G401 (cell line): ENCODE measurements around the gene AP3S1. TPM values are rescaled to one million over a fixed set of nuclear protein-coding genes. Genes with fewer than 3 reads are reported as not detected.
"Not testable (repeated sequence)": the region's sequence is repeated elsewhere in the genome, so short reads cannot be mapped to it uniquely, and the experiment has no call there.

Experiments
- DNase-seq: peaks from one replicate; pipeline ENCODE4 v3.0.0-alpha.2; 2015; ENCODE audit warnings: low spot score
- in situ Hi-C: cut with HindIII; loops from 2 replicates; pipeline ENCODE4 v1.10.0; 2016; ENCODE audit warnings: low sequenced_read_pairs, mixed read lengths
- total RNA-seq: library from RNA; depleted of rRNA; stranded (reverse); fragments of >200 nt; shearing (Covaris generic); gene quantifications from 2 replicates; pipeline ENCODE4 v1.2.3, GENCODE V29; 2014

Gene AP3S1
- total RNA-seq, 1 experiment from 2014 or later = 39.2 TPM

GRCh38 chr5:115857626-115858349 lies 16.1 kb downstream of the AP3S1 start:
- no peak for DNase-seq
- in situ Hi-C loops = no loop called here

GRCh38 chr5:115858396-115858795 lies 16.7 kb downstream of the AP3S1 start:
- DNase-seq = no peak

GRCh38 chr5:115859378-115859777 lies 17.6 kb downstream of the AP3S1 start:
- DNase-seq = no peak
- in situ Hi-C loops = no loop called here

More at GRCh38 chr5:115858396-115858795, 16.7 kb downstream of the AP3S1 start:
- in situ Hi-C loops = no loop called here

- DNase-seq = no peak
- in situ Hi-C loops = no loop called here
These were observed 27.6 kb downstream of the AP3S1 start for GRCh38 chr5:115869256-115869795.

- DNase-seq = no peak
These were observed 30.7 kb downstream of the AP3S1 start for GRCh38 chr5:115872447-115872846.

GRCh38 chr5:115873392-115873791 lies 31.7 kb downstream of the AP3S1 start:
- DNase-seq = no peak
- in situ Hi-C loops = no loop called here

More at GRCh38 chr5:115872447-115872846, 30.7 kb downstream of the AP3S1 start:
- in situ Hi-C loops = no loop called here

GRCh38 chr5:115875447-115875846 lies 33.7 kb downstream of the AP3S1 start:
- in situ Hi-C loops = no loop called here
- DNase-seq = no peak

- DNase-seq, in situ Hi-C loops: not testable (repeated sequence)
These were observed 35.6 kb downstream of the AP3S1 start for GRCh38 chr5:115877342-115877741.

- in situ Hi-C loops = not testable (repeated sequence)
These were observed 40.7 kb downstream of the AP3S1 start for GRCh38 chr5:115882434-115882833.

GRCh38 chr5:115884704-115885103 lies 43.0 kb downstream of the AP3S1 start:
- no peak for DNase-seq
- in situ Hi-C loops = no loop called here

More at GRCh38 chr5:115882434-115882833, 40.7 kb downstream of the AP3S1 start:
- not testable (repeated sequence) for DNase-seq

GRCh38 chr5:115885208-115885607 lies 43.5 kb downstream of the AP3S1 start:
- DNase-seq, in situ Hi-C loops: not testable (repeated sequence)

GRCh38 chr5:115888027-115888426 lies 46.3 kb downstream of the AP3S1 start:
- DNase-seq = no peak
- in situ Hi-C loops = no loop called here

- in situ Hi-C loops = no loop called here
- DNase-seq = no peak
These were observed 50.3 kb downstream of the AP3S1 start for GRCh38 chr5:115892021-115892420.

GRCh38 chr5:115894342-115894741 lies 52.6 kb downstream of the AP3S1 start:
- no peak for DNase-seq
- in situ Hi-C loops = no loop called here

- no peak for DNase-seq
- in situ Hi-C loops = no loop called here
These were observed 54.1 kb downstream of the AP3S1 start for GRCh38 chr5:115895821-115896220.

GRCh38 chr5:115898656-115899055 lies 56.9 kb downstream of the AP3S1 start:
- DNase-seq = no peak
- in situ Hi-C loops = no loop called here

- DNase-seq = no peak
- in situ Hi-C loops = no loop called here
These were observed 65.4 kb downstream of the AP3S1 start for GRCh38 chr5:115907177-115907576.

- in situ Hi-C loops, DNase-seq: not testable (repeated sequence)
These were observed 72.1 kb downstream of the AP3S1 start for GRCh38 chr5:115913623-115914400.

- no peak for DNase-seq
- in situ Hi-C loops = no loop called here
These were observed 78.5 kb downstream of the AP3S1 start for GRCh38 chr5:115920171-115920725.
